Gastrocnemius medialis (tissue), 4 donors: ENCODE data around the gene DDX10. TPM values are rescaled to one million over a fixed set of nuclear protein-coding genes. Genes with fewer than 3 reads are reported as not detected.

Source experiments
- ATAC-seq, 2 donors: fragments of 150-250 bp; one replicate each; pipeline ENCODE4 v1.9.1; 2016
- DNase-seq, 2 donors: peaks; one replicate each; pipeline ENCODE4 v3.0.0-alpha.2; 2019
- H3K27ac ChIP-seq, 4 donors: fragments of 200-600 bp; sonication (generic); 1 replicate in 1 of 4; 2 replicates in 3 of 4; pipeline ENCODE4 v1.5.1; 2016 to 2018; ENCODE audit warnings: mild to moderate bottlenecking in 2 of 4, moderate library complexity in 1 of 4
- H3K27me3 ChIP-seq, 3 donors: fragments of 200-600 bp; sonication (generic) in 2 of 3; 1 replicate in 1 of 3; 2 replicates in 2 of 3; pipeline versions ENCODE4 v1.5.1 to v1.6.0; 2016 to 2019; ENCODE audit warnings: mild to moderate bottlenecking in 1 of 3, moderate library complexity in 1 of 3
- H3K36me3 ChIP-seq, 2 donors: fragments of 200-600 bp; sonication (generic) in 1 of 2; one replicate each; pipeline ENCODE4 v1.5.1; 2017 to 2018
- H3K4me1 ChIP-seq, 2 donors: fragments of 200-600 bp; sonication (generic) in 1 of 2; one replicate each; pipeline ENCODE4 v1.5.1; 2016 to 2017; ENCODE audit warnings: mild to moderate bottlenecking in 2 of 2
- H3K4me3 ChIP-seq, 4 donors: fragments of 200-600 bp; sonication (generic) in 3 of 4; 1 replicate in 1 of 4; 2 replicates in 3 of 4; pipeline ENCODE4 v1.5.1; 2016 to 2019; ENCODE audit warnings: mild to moderate bottlenecking in 2 of 4
- H3K9me3 ChIP-seq, 3 donors: fragments of 200-600 bp; sonication (generic) in 2 of 3; 1 replicate in 1 of 3; 2 replicates in 2 of 3; pipeline ENCODE4 v1.5.1; 2016 to 2019
- POLR2A ChIP-seq, 2 donors: fragments of 450-650 bp; IDR thresholded peaks; one replicate each; pipeline ENCODE4 v1.6.1; 2017; ENCODE audit warnings: antibody characterized with exemption in 2 of 2, mild to moderate bottlenecking in 2 of 2, moderate library complexity in 2 of 2
- in situ Hi-C, 4 donors: fragments of 200-750 bp; cut with MboI; loops; one replicate each; pipeline versions ENCODE4 v1.15.0 to v1.8.0; 2017; ENCODE audit warnings: low sequenced_read_pairs in 4 of 4
- intact Hi-C: fragments of 100-400 bp; cut with DNase I; formaldehyde crosslinking; loops from one replicate; pipeline ENCODE4 v1.15.1; 2023; ENCODE audit warnings: low total_unique reads
- total RNA-seq, 4 donors: library from RNA; depleted of rRNA; stranded (reverse); fragments of >200 nt; gene quantifications; one replicate each; pipeline versions ENCODE4 v1.1.0 to v1.2.3, GENCODE V29; 2016
- TF ChIP-seq, protein P1 (sequence below), 5 experiments: fragments of 450-650 bp in 3 of 5; fragments of 200-600 bp in 2 of 5; sonication (generic) in 2 of 5; IDR thresholded peaks in 4 of 5; conservative IDR thresholded peaks in 1 of 5; 1 replicate in 4 of 5; 2 replicates in 1 of 5; pipeline ENCODE4 v1.5.1; 2016 to 2019; ENCODE audit warnings: antibody characterized with exemption in 5 of 5, mild to moderate bottlenecking in 3 of 5, moderate library complexity in 3 of 5

The DDX10 gene
- total RNA-seq, 4 donors from 2014 or later, result 5.0 to 15.0 (median 10.5) TPM

DNA sequence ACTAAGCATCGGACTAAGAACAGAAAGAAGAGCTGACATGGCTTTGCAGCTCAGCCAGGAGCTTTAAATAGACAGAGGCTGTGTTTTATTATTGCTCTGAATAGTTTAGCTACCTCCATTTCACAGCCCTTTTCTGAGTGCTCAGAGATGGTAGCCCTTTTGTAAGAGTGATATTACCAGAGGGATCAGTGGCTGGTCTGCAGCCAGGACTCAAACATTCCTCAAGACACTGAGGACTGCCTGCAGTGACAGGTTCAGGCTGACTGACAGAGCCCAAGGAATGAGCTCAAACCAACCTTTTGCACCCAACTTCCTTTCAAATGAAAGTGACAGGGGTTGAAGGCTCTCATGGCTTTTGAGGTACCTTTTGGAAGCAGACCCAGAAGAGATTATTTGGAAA is 189.0 kb downstream of the DDX10 start:
- no peaks in the 10 kb centered on the region for H3K27me3 ChIP-seq
- H3K4me1 ChIP-seq, result peaks cover 32% of the 10 kb centered on the region in 2 donors
- no peaks in the 10 kb centered on the region for H3K9me3 ChIP-seq
- peak in 1 of 2 donors; percentile 55 for DNase-seq
- in situ Hi-C loops (no loop called here), intact Hi-C loops (no loop called here)
- peak overlapping the region; percentile 17 to 20 (median 18) for H3K4me3 ChIP-seq
- ATAC-seq, result peak; percentile 74 to 91
- peak overlapping the region; percentile 46 to 69 (median 62) for H3K27ac ChIP-seq
- TF ChIP-seq, protein P1, sequence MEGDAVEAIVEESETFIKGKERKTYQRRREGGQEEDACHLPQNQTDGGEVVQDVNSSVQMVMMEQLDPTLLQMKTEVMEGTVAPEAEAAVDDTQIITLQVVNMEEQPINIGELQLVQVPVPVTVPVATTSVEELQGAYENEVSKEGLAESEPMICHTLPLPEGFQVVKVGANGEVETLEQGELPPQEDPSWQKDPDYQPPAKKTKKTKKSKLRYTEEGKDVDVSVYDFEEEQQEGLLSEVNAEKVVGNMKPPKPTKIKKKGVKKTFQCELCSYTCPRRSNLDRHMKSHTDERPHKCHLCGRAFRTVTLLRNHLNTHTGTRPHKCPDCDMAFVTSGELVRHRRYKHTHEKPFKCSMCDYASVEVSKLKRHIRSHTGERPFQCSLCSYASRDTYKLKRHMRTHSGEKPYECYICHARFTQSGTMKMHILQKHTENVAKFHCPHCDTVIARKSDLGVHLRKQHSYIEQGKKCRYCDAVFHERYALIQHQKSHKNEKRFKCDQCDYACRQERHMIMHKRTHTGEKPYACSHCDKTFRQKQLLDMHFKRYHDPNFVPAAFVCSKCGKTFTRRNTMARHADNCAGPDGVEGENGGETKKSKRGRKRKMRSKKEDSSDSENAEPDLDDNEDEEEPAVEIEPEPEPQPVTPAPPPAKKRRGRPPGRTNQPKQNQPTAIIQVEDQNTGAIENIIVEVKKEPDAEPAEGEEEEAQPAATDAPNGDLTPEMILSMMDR (IDR thresholded peaks at IDR 0.05 in 4 of 5, conservative IDR thresholded peaks at IDR 0.05 in 1 of 5), result no peak
- no peak for TF ChIP-seq POLR2A (IDR thresholded peaks at IDR 0.05)
- H3K36me3 ChIP-seq, result no peaks in the 10 kb centered on the region

DNA sequence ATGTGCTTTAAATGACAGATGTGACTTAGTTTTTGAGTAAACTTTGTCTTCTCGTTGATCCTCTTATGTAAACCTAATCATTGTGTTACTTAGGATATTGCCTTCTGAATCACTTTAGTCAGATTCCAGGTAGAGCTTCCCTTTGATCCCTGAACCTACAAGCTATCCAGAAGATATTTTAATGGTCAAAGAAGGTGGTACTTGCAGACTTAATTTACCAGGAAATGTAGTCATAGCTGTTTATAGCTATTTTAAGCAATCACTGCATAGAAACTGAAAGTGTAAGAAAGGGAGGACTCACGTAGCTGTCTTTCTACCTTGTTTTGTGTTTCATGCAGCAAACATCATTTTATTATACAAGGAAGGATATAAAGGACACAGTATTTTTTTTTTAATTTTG is 189.5 kb downstream of the DDX10 start:
- peak overlapping the region; percentile 46 to 69 (median 62) for H3K27ac ChIP-seq
- intact Hi-C loops, result no loop called here
- in situ Hi-C loops, result no loop called here

DNA sequence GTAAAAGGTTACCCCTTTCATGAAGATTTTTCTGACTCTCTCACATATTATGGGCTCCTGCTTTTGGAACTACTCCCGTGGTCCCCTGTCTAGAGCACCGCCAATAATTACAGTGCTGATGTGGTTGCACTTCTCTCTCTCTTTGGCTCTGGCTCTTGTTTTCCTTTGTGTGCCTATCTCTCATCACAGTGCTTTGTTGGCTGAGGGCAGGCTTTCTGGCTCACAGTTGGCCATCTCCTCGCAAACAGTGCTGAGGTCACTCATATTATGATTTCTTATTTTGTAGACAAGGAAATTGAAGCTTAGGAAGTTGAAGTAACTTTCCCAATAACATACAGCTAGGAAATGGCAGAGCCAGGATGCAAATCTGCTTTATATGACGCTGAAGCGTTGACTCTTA is 192.5 kb downstream of the DDX10 start:
- ATAC-seq, result peak in 1 of 2 donors; percentile 18
- in situ Hi-C loops, result no loop called here

More for the DNA sequence above, 189.5 kb downstream of the DDX10 start:
- Histone ChIP-seq H3K4me1 (peaks cover 32% of the 10 kb centered on the region in 2 donors), H3K27me3 (no peaks in the 10 kb centered on the region), H3K9me3 (no peaks in the 10 kb centered on the region), H3K36me3 (no peaks in the 10 kb centered on the region), H3K4me3 (peak overlapping the region; percentile 14 to 30 (median 18))
- DNase-seq (no peak), ATAC-seq (peak in 1 of 2 donors; percentile 73)
- TF ChIP-seq POLR2A (IDR thresholded peaks at IDR 0.05), result no peak
- TF ChIP-seq, protein P1 (IDR thresholded peaks at IDR 0.05 in 4 of 5, conservative IDR thresholded peaks at IDR 0.05 in 1 of 5), result no peak

DNA sequence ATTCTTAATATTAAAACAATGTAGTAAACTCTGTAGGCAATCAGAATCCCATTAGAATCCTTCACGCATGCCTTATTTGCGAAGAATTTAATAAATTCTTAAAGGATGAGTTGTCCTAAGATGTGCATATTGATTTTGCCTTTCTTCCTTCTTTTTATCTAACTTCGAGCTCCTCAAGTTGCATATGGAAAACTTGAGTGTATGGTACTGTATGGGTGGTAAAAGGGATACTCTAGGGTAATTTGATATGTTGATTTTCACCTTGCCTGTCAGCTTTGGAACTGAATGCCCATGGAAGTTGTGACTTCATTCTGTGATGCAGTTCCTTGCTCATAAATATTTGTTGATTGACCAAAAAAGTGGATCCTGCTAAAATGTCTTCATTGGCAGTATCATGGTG is 193.8 kb downstream of the DDX10 start:
- Histone ChIP-seq H3K9me3 (no peaks in the 10 kb centered on the region), H3K27ac (no peak overlapping the region), H3K4me1 (peaks cover 18 to 21% of the 10 kb centered on the region in 2 donors), H3K27me3 (no peaks in the 10 kb centered on the region), H3K36me3 (no peaks in the 10 kb centered on the region), H3K4me3 (no peak overlapping the region)
- TF ChIP-seq, protein P1 (IDR thresholded peaks at IDR 0.05 in 4 of 5, conservative IDR thresholded peaks at IDR 0.05 in 1 of 5), result no peak
- no peak for TF ChIP-seq POLR2A (IDR thresholded peaks at IDR 0.05)
- DNase-seq (no peak), ATAC-seq (no peak)
- intact Hi-C loops, result no loop called here
- in situ Hi-C loops, result no loop called here

More for the DNA sequence above, 192.5 kb downstream of the DDX10 start:
- Histone ChIP-seq H3K9me3 (no peaks in the 10 kb centered on the region), H3K27me3 (no peaks in the 10 kb centered on the region), H3K4me3 (no peak overlapping the region), H3K4me1 (peaks cover 30 to 32% of the 10 kb centered on the region in 2 donors), H3K36me3 (no peaks in the 10 kb centered on the region), H3K27ac (peak overlapping the region in 2 of 4 donors; percentile 29 to 50)
- no peak for DNase-seq
- intact Hi-C loops, result no loop called here
- TF ChIP-seq POLR2A (IDR thresholded peaks at IDR 0.05), result no peak
- TF ChIP-seq, protein P1 (IDR thresholded peaks at IDR 0.05 in 4 of 5, conservative IDR thresholded peaks at IDR 0.05 in 1 of 5), result no peak

DNA sequence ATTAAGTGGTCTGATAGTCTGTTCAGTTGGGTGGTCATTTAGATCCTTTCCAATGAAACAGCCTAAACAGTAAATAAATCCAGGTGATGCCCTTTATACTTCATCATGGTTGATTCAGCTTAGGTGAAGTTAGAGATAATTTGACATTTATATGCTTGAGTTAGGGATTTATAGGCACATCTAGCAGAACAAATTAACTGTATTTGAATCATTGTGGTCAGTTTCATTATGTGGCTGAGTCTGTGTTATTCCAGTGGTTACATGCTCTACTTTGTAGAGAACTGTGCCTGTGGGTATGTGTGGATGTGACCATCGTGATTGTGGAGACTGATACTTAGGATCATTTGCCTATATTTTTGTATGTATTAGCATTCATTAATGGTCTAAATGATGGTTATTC is 194.6 kb downstream of the DDX10 start:
- Histone ChIP-seq H3K27ac (no peak overlapping the region), H3K9me3 (no peaks in the 10 kb centered on the region), H3K4me3 (no peak overlapping the region), H3K4me1 (peaks cover 9 to 12% of the 10 kb centered on the region in 2 donors), H3K27me3 (no peaks in the 10 kb centered on the region), H3K36me3 (no peaks in the 10 kb centered on the region)
- TF ChIP-seq, protein P1 (IDR thresholded peaks at IDR 0.05 in 4 of 5, conservative IDR thresholded peaks at IDR 0.05 in 1 of 5), result no peak
- no peak for TF ChIP-seq POLR2A (IDR thresholded peaks at IDR 0.05)
- no peak for ATAC-seq
- no peak for DNase-seq
- intact Hi-C loops (no loop called here), in situ Hi-C loops (no loop called here)
